ENCODE measurements around the gene COMMD8.

Gene COMMD8

DNA sequence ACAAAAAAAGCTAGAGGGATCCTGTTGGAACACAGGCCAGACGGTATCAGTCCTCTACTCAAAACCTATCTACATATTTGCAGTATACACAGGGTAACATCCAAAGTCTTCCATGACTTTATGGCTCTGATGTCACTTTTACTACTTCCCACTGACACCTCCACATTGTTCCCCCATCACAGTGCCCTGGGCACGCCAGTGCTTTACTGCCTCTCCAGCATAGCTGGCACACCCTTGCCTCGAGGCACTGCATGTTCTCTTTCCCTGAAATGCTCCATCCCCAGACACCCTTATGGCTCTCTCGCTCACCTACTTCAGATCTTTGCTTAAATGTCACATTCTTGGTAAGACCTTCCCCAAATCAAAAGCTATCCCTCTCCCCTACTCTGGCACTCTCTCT, 15.3 kb upstream of the COMMD8 start:
- TF ChIP-seq, protein P1, sequence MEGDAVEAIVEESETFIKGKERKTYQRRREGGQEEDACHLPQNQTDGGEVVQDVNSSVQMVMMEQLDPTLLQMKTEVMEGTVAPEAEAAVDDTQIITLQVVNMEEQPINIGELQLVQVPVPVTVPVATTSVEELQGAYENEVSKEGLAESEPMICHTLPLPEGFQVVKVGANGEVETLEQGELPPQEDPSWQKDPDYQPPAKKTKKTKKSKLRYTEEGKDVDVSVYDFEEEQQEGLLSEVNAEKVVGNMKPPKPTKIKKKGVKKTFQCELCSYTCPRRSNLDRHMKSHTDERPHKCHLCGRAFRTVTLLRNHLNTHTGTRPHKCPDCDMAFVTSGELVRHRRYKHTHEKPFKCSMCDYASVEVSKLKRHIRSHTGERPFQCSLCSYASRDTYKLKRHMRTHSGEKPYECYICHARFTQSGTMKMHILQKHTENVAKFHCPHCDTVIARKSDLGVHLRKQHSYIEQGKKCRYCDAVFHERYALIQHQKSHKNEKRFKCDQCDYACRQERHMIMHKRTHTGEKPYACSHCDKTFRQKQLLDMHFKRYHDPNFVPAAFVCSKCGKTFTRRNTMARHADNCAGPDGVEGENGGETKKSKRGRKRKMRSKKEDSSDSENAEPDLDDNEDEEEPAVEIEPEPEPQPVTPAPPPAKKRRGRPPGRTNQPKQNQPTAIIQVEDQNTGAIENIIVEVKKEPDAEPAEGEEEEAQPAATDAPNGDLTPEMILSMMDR (IDR thresholded peaks at IDR 0.05; ENCODE audit: insufficient read depth, low read length, missing control alignments), result no peak
- ChIA-PET CTCF (interaction anchor here (1.1 kb wide), 1 partner anchor 86 kb away, joined by 3 read pairs; no protein-coding TSS in a partner anchor), POLR2A (no interaction called here)
- no peak overlapping the region for H3K4me3 ChIP-seq (ENCODE audit: low read depth, low read length)
- no peak for DNase-seq (ENCODE audit: low read depth, low spot score)

DNA sequence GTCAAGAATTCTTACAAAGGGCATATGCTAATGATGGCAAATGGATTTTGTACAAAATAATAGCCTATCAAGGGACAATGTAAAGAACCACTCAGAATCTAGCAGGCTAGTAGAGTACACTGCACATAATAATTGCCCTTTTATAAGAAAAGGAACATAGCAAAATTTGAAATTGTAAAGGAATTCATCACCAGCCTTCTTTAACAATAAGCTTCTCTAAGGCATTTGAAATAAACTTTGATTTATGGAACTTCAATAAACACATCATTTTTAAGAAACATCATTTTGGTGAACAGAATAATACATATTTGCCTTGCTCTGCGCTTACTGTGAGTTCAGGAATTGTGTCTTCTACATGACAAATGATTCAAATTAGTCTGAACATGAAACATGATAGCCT, 11.9 kb upstream of the COMMD8 start:
- DNase-seq (ENCODE audit: low read depth, low spot score), result no peak
- no peak overlapping the region for H3K4me3 ChIP-seq (ENCODE audit: low read depth, low read length)
- TF ChIP-seq, protein P1 (IDR thresholded peaks at IDR 0.05; ENCODE audit: insufficient read depth, low read length, missing control alignments), result no peak
- CTCF ChIA-PET, result interaction anchor here (1.0 kb wide), 1 partner anchor 13 kb away, joined by 3 read pairs; no protein-coding TSS in a partner anchor
- POLR2A ChIA-PET, result interaction anchor here (0.5 kb wide), 1 partner anchor 10 kb away, joined by 3 read pairs; the partner anchor contains the start of gene ATP10D

DNA sequence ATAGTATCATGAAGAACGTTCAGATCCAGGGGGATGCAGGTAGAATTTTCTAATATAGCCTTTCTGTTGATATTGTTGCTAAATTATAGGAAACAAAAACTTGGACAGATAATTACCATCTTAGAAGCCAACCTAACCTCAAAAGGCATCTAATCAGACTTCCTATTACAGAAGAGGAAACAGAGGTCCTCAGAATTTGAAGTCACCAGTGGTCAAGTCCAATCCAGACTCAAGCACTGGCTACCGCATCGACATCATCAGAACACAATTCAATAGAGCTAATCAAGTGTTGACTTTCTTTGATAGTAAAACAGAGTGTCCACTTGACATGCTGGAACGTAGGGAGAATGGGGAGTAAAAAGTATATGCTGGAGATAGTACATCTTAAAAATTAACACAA, 11.3 kb upstream of the COMMD8 start:
- ChIA-PET POLR2A (no interaction called here), CTCF (interaction anchor here (1.0 kb wide), 1 partner anchor 12 kb away, joined by 3 read pairs; no protein-coding TSS in a partner anchor)
- TF ChIP-seq, protein P1 (IDR thresholded peaks at IDR 0.05; ENCODE audit: insufficient read depth, low read length, missing control alignments), result no peak
- no peak overlapping the region for H3K4me3 ChIP-seq (ENCODE audit: low read depth, low read length)
- no peak for DNase-seq (ENCODE audit: low read depth, low spot score)

DNA sequence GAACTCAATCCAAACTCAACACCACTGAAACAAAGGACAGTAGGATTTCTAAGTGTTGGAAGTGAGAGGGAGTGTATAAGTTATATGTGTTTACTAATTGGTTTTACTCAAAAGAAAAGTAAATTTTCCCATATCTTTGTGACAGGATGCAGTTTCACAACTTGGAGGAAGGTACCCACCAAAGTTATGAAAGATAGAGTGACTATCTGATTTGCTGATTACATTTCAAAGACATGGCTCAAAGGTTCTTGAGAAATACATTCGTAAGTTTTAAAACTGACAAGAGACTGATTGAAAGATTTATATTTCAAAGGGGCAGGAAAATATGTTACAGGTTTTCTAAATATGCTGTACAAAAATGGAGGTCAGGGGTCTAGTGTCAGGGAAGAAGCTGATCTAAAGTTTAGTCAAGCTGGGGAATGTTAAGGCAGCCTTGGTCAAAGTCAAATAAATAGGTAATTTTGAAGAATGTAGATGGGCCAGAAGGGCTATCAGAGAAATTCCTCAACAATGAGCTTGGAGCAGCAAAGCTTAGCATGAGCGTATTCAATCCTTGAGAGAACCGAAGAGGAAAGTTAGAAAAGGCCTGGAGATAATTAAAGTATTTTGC, 9.7 kb upstream of the COMMD8 start:
- TF ChIP-seq, protein P1 (IDR thresholded peaks at IDR 0.05; ENCODE audit: insufficient read depth, low read length, missing control alignments), result no peak
- no peak for DNase-seq (ENCODE audit: low read depth, low spot score)
- ChIA-PET CTCF (interaction anchor here (1.2 to 3.3 kb wide), 3 partner anchors 10 to 91 kb away, joined by 3 to 11 read pairs (median 6); no protein-coding TSS in a partner anchor), POLR2A (interaction anchor here (0.9 to 1.6 kb wide), 2 partner anchors 10 to 12 kb away, joined by 3 to 4 read pairs; partner anchors contain the start of genes ATP10D and COMMD8)
- no peak overlapping the region for H3K4me3 ChIP-seq (ENCODE audit: low read depth, low read length)

DNA sequence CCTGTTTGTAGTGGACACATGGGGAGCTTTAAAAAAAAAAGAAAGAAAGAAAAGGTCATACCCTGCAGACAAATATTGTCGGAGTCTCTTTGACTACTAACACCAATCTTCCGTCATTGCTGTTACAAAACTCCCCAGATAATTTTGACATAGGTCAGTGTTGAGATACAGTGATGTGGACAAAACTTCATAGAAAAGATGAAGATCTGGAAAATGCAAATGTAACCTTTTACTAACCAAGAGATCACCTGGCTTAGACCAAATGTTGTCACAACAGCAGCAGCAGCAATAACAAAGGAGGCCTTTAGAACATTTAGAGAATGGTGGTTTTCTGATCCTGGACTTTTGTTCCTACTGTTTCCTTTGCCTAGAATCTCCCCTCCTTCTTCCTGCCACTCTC, 8.1 kb upstream of the COMMD8 start:
- ChIA-PET POLR2A (interaction anchor here (1.0 kb wide), 1 partner anchor 14 kb away, joined by 5 read pairs; the partner anchor contains the start of gene ATP10D), CTCF (interaction anchor here (0.6 to 3.3 kb wide), 5 partner anchors 10 to 93 kb away, joined by 3 to 11 read pairs (median 3); partner anchors contain the start of gene ATP10D)
- no peak for DNase-seq (ENCODE audit: low read depth, low spot score)
- TF ChIP-seq, protein P1 (IDR thresholded peaks at IDR 0.05; ENCODE audit: insufficient read depth, low read length, missing control alignments), result no peak
- no peak overlapping the region for H3K4me3 ChIP-seq (ENCODE audit: low read depth, low read length)

DNA sequence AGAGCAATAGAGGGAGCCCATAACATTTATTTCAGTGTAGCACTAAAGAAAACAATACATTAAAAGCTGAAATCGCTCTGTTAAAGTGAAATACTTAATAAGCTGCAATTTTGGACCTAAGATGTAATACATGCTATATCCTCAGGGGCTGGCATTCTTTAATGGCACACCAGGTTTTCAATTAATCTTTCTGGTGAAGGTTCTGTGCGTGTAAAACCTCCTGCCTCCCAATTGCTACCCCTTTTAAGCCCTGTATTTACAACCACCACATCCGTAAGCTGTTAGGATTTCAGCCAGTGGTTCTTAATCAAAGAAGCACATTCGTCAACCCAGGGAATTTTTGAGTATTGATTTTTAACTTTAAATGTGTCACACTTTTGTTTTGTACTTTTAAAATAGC, 7.6 kb upstream of the COMMD8 start:
- CTCF ChIA-PET, result interaction anchor here (0.8 to 3.3 kb wide), 4 partner anchors 10 to 94 kb away, joined by 3 to 11 read pairs (median 6); partner anchors contain the start of gene ATP10D

More for the DNA sequence above, 7.6 kb upstream of the COMMD8 start:
- H3K4me3 ChIP-seq (ENCODE audit: low read depth, low read length), result no peak overlapping the region
- DNase-seq (ENCODE audit: low read depth, low spot score), result no peak
- POLR2A ChIA-PET, result interaction anchor here (1.0 kb wide), 1 partner anchor 14 kb away, joined by 5 read pairs; the partner anchor contains the start of gene ATP10D
- TF ChIP-seq, protein P1 (IDR thresholded peaks at IDR 0.05; ENCODE audit: insufficient read depth, low read length, missing control alignments), result no peak

Data from AG04449 (cell line).